Large intestine (tissue), 3 donors: ENCODE data around the gene CD300LF. TPM values are rescaled to one million over a fixed set of nuclear protein-coding genes. Genes with fewer than 3 reads are reported as not detected.

Experiments used
- DNase-seq, 2 donors: peaks; one replicate each; pipeline versions ENCODE4 v3.0.0 to v3.0.0-alpha.2; 2013
- H3K27ac ChIP-seq: one replicate; pipeline ENCODE4 v1.5.1; 2013; ENCODE audit warnings: low read length
- H3K27me3 ChIP-seq: 2 replicates; pipeline ENCODE4 v1.6.1; 2013; ENCODE audit warnings: low read length; ENCODE audit not compliant: control insufficient read depth, insufficient read depth
- H3K36me3 ChIP-seq: 2 replicates; pipeline ENCODE4 v1.6.1; 2013; ENCODE audit warnings: low read length; ENCODE audit not compliant: control insufficient read depth, insufficient read depth
- H3K4me1 ChIP-seq: one replicate; pipeline ENCODE4 v1.6.1; 2013; ENCODE audit warnings: low read length; ENCODE audit not compliant: control insufficient read depth, insufficient read depth
- H3K4me3 ChIP-seq: one replicate; pipeline ENCODE4 v1.5.1; 2013; ENCODE audit warnings: low read length
- H3K9me3 ChIP-seq: one replicate; pipeline ENCODE4 v1.6.1; 2013; ENCODE audit warnings: mild to moderate bottlenecking, low read depth, low read length, moderate library complexity; ENCODE audit not compliant: control insufficient read depth
- WGBS: methylation state at CpG from one replicate; pipeline ENCODE4 v1.1.5; 2013; ENCODE audit warnings: low lambda C conversion rate; ENCODE audit not compliant: insufficient coverage; 5-methylcytosine and 5-hydroxymethylcytosine counted together
- polyA plus RNA-seq: library from polyadenylated mRNA; unstranded; fragments of 120-200 nt; gene quantifications from one replicate; pipeline ENCODE4 v1.2.1, GENCODE V29; 2013

CD300LF gene
- polyA plus RNA-seq, 1 donor: 2.2 TPM

- Histone ChIP-seq H3K27ac (peak overlapping the region; percentile 16), H3K9me3 (no peaks in the 10 kb centered on the region), H3K27me3 (peaks cover 3% of the 10 kb centered on the region), H3K36me3 (no peaks in the 10 kb centered on the region), H3K4me1 (no peaks in the 10 kb centered on the region), H3K4me3 (no peak overlapping the region)
- WGBS: no CpG with 5 or more reads among the region's 9 CpGs
- DNase-seq: peak; percentile 19 to 32
Observed at GRCh38 chr17:74677558-74678466, 34.9 kb downstream of the CD300LF start.

- H3K4me1 ChIP-seq: no peaks in the 10 kb centered on the region
- peaks cover 7% of the 10 kb centered on the region for H3K9me3 ChIP-seq
- H3K4me3 ChIP-seq: no peak overlapping the region
- H3K36me3 ChIP-seq: no peaks in the 10 kb centered on the region
- no CpG with 5 or more reads among the region's 57 CpGs for WGBS
- peak; percentile 62 to 77 for DNase-seq
- peaks cover 11% of the 10 kb centered on the region for H3K27me3 ChIP-seq
- no peak overlapping the region for H3K27ac ChIP-seq
Observed at GRCh38 chr17:74671031-74671771, 41.5 kb downstream of the CD300LF start.

GRCh38 chr17:74670329-74670728, 42.4 kb downstream of the CD300LF start:
- Histone ChIP-seq H3K4me3 (no peak overlapping the region), H3K27me3 (peaks cover 12% of the 10 kb centered on the region), H3K36me3 (no peaks in the 10 kb centered on the region), H3K27ac (no peak overlapping the region), H3K9me3 (peaks cover 7% of the 10 kb centered on the region), H3K4me1 (no peaks in the 10 kb centered on the region)
- WGBS: no CpG with 5 or more reads among the region's 6 CpGs
- DNase-seq: no peak

GRCh38 chr17:74663561-74663960, 49.2 kb downstream of the CD300LF start:
- Histone ChIP-seq H3K4me3 (no peak overlapping the region), H3K4me1 (no peaks in the 10 kb centered on the region), H3K27me3 (peaks cover 19% of the 10 kb centered on the region), H3K9me3 (no peaks in the 10 kb centered on the region), H3K36me3 (no peaks in the 10 kb centered on the region), H3K27ac (no peak overlapping the region)
- DNase-seq: no peak
- WGBS: 92% methylated on average over 2 of the region's 3 CpGs

- H3K4me3 ChIP-seq: no peak overlapping the region
- H3K9me3 ChIP-seq: no peaks in the 10 kb centered on the region
- 83% methylated on average over 1 of the region's 4 CpGs for WGBS
- H3K36me3 ChIP-seq: no peaks in the 10 kb centered on the region
- DNase-seq: no peak
- no peak overlapping the region for H3K27ac ChIP-seq
- no peaks in the 10 kb centered on the region for H3K4me1 ChIP-seq
- H3K27me3 ChIP-seq: peaks cover 11% of the 10 kb centered on the region
Observed at GRCh38 chr17:74659889-74660288, 52.8 kb downstream of the CD300LF start.

- H3K27ac ChIP-seq: no peak overlapping the region
- H3K9me3 ChIP-seq: no peaks in the 10 kb centered on the region
- H3K36me3 ChIP-seq: no peaks in the 10 kb centered on the region
- H3K27me3 ChIP-seq: peaks cover 3% of the 10 kb centered on the region
- no peaks in the 10 kb centered on the region for H3K4me1 ChIP-seq
- H3K4me3 ChIP-seq: no peak overlapping the region
- WGBS: no CpG with 5 or more reads among the region's 6 CpGs
- no peak for DNase-seq
Observed at GRCh38 chr17:74658620-74659019, 54.1 kb downstream of the CD300LF start.

GRCh38 chr17:74654742-74655141, 58.0 kb downstream of the CD300LF start:
- Histone ChIP-seq H3K27me3 (peaks cover 24% of the 10 kb centered on the region), H3K4me3 (no peak overlapping the region), H3K9me3 (no peaks in the 10 kb centered on the region), H3K4me1 (no peaks in the 10 kb centered on the region), H3K27ac (no peak overlapping the region), H3K36me3 (no peaks in the 10 kb centered on the region)
- DNase-seq: no peak
- WGBS: no CpG with 5 or more reads among the region's 5 CpGs

- DNase-seq: no peak
- Histone ChIP-seq H3K9me3 (no peaks in the 10 kb centered on the region), H3K4me3 (no peak overlapping the region), H3K4me1 (no peaks in the 10 kb centered on the region), H3K27me3 (peaks cover 29% of the 10 kb centered on the region), H3K36me3 (no peaks in the 10 kb centered on the region), H3K27ac (no peak overlapping the region)
- no CpG with 5 or more reads among the region's 3 CpGs for WGBS
Observed at GRCh38 chr17:74652020-74652419, 60.7 kb downstream of the CD300LF start.

- Histone ChIP-seq H3K36me3 (no peaks in the 10 kb centered on the region), H3K4me1 (no peaks in the 10 kb centered on the region), H3K9me3 (no peaks in the 10 kb centered on the region), H3K27me3 (peaks cover 31% of the 10 kb centered on the region), H3K4me3 (no peak overlapping the region), H3K27ac (no peak overlapping the region)
- WGBS: no CpG with 5 or more reads among the region's 6 CpGs
- no peak for DNase-seq
Observed at GRCh38 chr17:74649909-74650308, 62.8 kb downstream of the CD300LF start.

- Histone ChIP-seq H3K27ac (no peak overlapping the region), H3K9me3 (no peaks in the 10 kb centered on the region), H3K4me1 (no peaks in the 10 kb centered on the region), H3K36me3 (no peaks in the 10 kb centered on the region), H3K27me3 (peaks cover 33% of the 10 kb centered on the region), H3K4me3 (no peak overlapping the region)
- no peak for DNase-seq
- no CpG with 5 or more reads among the region's 9 CpGs for WGBS
Observed at GRCh38 chr17:74647871-74648672, 64.7 kb downstream of the CD300LF start.
